Middle frontal gyrus (tissue), 1 donor: ENCODE results near the gene CCDC74B.
"Not testable (repeated sequence)": the region's sequence is repeated elsewhere in the genome, so short reads cannot be mapped to it uniquely, and the experiment has no call there.

Source experiments
- DNase-seq: peaks from one replicate; pipeline ENCODE4 v3.0.0-alpha.2; 2015; ENCODE audit warnings: low spot score; ENCODE audit errors: extremely low spot score

The CCDC74B gene

DNA sequence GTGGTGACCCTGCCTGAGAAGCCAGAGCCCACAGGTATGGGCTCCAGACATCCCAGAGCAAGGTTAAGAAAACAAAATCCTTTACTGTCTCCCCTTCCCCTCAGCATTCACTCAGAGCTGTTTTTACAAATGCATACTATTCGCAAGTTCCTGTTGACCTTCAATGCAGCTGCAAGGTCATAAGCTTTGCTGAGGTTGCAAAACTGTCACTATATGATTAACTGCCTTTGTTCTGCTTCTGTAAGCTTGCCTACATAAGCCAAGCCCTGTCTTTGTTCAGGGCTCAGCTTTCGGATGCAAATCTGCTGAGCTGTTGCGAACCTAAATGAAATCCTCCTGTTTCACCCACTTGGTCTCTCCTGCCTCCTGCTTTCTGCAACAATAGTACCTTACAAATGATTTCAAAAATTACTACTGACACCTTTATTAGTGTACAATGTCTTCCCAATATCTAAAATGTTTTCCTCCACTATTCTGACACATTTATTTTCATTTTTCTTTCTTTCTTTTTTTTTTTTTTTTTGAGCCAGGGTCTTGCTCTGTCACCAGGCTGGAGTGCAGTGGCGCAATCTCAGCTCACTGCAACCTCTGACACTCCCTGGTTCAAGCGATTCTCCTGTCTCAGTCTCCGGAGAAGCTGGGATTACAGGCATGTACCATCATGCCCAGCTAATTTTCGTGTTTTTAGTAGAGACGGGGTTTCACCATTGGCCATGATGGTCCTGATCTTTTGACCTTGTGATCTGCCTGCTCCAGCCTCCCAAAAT is 42.1 kb downstream of the CCDC74B start:
- DNase-seq = not testable (repeated sequence)
